Measurements from ENCODE around the gene OR5M3. TPM values are rescaled to one million over a fixed set of nuclear protein-coding genes. Genes with fewer than 3 reads are reported as not detected.

The OR5M3 gene
- total RNA-seq, 1 experiment from 2014 or later, result not detected

- Histone ChIP-seq H3K4me3 (ENCODE audit: low read length) (no peak within 1 kb of the TSS), H2AFZ (ENCODE audit: low read length) (no peak within 1 kb of the TSS), H4K20me1 (ENCODE audit: low read length) (no peaks in the 10 kb centered on the region), H3F3A (ENCODE audit: low read length, unreplicated experiment) (no peaks in the 10 kb centered on the region), H3K4me1 (ENCODE audit: insufficient read depth, low read length) (no peaks in the 10 kb centered on the region), H3K9me2 (replicated peaks; ENCODE audit: low read length) (no peaks in the 10 kb centered on the region), H3K36me3 (ENCODE audit: low read depth, low read length) (no peaks in the 10 kb centered on the region), H3K27me3 (ENCODE audit: low read length) (no peaks in the 10 kb centered on the region), H3K9ac (ENCODE audit: low read length) (no peak within 1 kb of the TSS), H3K9me3 (ENCODE audit: low read length) (peaks cover 8% of the 10 kb centered on the region; the same call in 1 of the 2 replicates), H3K4me2 (ENCODE audit: low read length) (no peak within 1 kb of the TSS), H3K27ac (ENCODE audit: low read length) (no peak within 1 kb of the TSS), H3K79me2 (ENCODE audit: low read length) (no peaks in the 10 kb centered on the region)
- DNase-seq, result no peak
- POLR2A ChIA-PET (ENCODE audit: unreplicated experiment), result no interaction called here
- intact Hi-C loops (cut with micrococcal nuclease), result no loop called here
- CTCF ChIA-PET, result no interaction called here
- BruUV-seq (replicated peaks), result no TSS peak
- no peak for ATAC-seq
- TF ChIP-seq, protein P1, sequence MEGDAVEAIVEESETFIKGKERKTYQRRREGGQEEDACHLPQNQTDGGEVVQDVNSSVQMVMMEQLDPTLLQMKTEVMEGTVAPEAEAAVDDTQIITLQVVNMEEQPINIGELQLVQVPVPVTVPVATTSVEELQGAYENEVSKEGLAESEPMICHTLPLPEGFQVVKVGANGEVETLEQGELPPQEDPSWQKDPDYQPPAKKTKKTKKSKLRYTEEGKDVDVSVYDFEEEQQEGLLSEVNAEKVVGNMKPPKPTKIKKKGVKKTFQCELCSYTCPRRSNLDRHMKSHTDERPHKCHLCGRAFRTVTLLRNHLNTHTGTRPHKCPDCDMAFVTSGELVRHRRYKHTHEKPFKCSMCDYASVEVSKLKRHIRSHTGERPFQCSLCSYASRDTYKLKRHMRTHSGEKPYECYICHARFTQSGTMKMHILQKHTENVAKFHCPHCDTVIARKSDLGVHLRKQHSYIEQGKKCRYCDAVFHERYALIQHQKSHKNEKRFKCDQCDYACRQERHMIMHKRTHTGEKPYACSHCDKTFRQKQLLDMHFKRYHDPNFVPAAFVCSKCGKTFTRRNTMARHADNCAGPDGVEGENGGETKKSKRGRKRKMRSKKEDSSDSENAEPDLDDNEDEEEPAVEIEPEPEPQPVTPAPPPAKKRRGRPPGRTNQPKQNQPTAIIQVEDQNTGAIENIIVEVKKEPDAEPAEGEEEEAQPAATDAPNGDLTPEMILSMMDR (conservative IDR thresholded peaks at IDR 0.05; ENCODE audit: low read depth, low read length), result no peak
- TF ChIP-seq EZH2phosphoT487 (IDR thresholded peaks at IDR 0.05; ENCODE audit: borderline replicate concordance, low read length) (no peak), EZH2 (IDR thresholded peaks at IDR 0.05; ENCODE audit: low read length, unreplicated experiment) (no peak)
Observed at GRCh38 chr11:56491270-56491669, 18.1 kb upstream of the OR5M3 start, which contains the start of gene OR5M8. Gene OR5M8 (minus strand): TSS chr11:56491370. CDS start chr11:56491370, 0 bp downstream.

DNA sequence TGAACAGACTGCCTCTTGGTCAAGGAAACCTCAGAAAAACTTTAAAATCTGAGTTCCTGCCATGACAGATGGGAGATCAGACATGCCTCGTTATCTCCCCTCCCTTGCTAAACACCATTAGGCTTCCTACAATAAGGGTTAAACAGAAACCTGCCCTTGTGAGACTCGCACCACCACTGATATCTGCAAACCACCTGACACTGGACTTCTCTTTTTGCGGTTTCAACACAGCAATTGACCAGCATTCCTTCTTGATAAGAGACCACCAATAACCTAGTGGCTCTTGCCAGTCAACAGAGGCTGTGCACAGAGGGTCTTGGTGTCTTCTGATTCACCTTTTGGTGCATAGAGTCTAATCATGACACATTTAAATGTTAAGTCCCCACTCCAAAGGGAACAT, 13.6 kb upstream of the OR5M3 start:
- POLR2A ChIA-PET (ENCODE audit: unreplicated experiment), result no interaction called here
- TF ChIP-seq EZH2 (IDR thresholded peaks at IDR 0.05; ENCODE audit: low read length, unreplicated experiment) (no peak), EZH2phosphoT487 (IDR thresholded peaks at IDR 0.05; ENCODE audit: borderline replicate concordance, low read length) (no peak)
- TF ChIP-seq, protein P1 (conservative IDR thresholded peaks at IDR 0.05; ENCODE audit: low read depth, low read length), result no peak
- no TSS peak for BruUV-seq (replicated peaks)

GRCh38 chr11:56474729-56475235, 1.6 kb upstream of the OR5M3 start:
- H3K4me3 ChIP-seq (ENCODE audit: low read length), result no peak overlapping the region
- H3F3A ChIP-seq (ENCODE audit: low read length, unreplicated experiment), result no peaks in the 10 kb centered on the region
- TF ChIP-seq EZH2phosphoT487 (IDR thresholded peaks at IDR 0.05; ENCODE audit: borderline replicate concordance, low read length), result no peak
- TF ChIP-seq EZH2 (IDR thresholded peaks at IDR 0.05; ENCODE audit: low read length, unreplicated experiment), result no peak
- TF ChIP-seq, protein P1 (conservative IDR thresholded peaks at IDR 0.05; ENCODE audit: low read depth, low read length), result no peak
- BruUV-seq (replicated peaks), result no TSS peak
- no peak overlapping the region for H3K27ac ChIP-seq (ENCODE audit: low read length)
- no peaks in the 10 kb centered on the region for H3K4me1 ChIP-seq (ENCODE audit: insufficient read depth, low read length)
- ATAC-seq (no peak), DNase-seq (no peak)
- intact Hi-C loops (cut with micrococcal nuclease), result no loop called here
- H3K36me3 ChIP-seq (ENCODE audit: low read depth, low read length), result no peaks in the 10 kb centered on the region
- H3K27me3 ChIP-seq (ENCODE audit: low read length), result no peaks in the 10 kb centered on the region
- CTCF ChIA-PET, result no interaction called here
- H3K4me2 ChIP-seq (ENCODE audit: low read length), result no peak overlapping the region
- H2AFZ ChIP-seq (ENCODE audit: low read length), result no peak overlapping the region
- H4K20me1 ChIP-seq (ENCODE audit: low read length), result no peaks in the 10 kb centered on the region
- H3K9ac ChIP-seq (ENCODE audit: low read length), result no peak overlapping the region
- POLR2A ChIA-PET (ENCODE audit: unreplicated experiment), result no interaction called here
- H3K9me3 ChIP-seq (ENCODE audit: low read length), result peaks cover 6% of the 10 kb centered on the region; the same call in 1 of the 2 replicates
- H3K79me2 ChIP-seq (ENCODE audit: low read length), result no peaks in the 10 kb centered on the region
- H3K9me2 ChIP-seq (replicated peaks; ENCODE audit: low read length), result no peaks in the 10 kb centered on the region

More for the DNA sequence above, 13.6 kb upstream of the OR5M3 start:
- H2AFZ ChIP-seq (ENCODE audit: low read length), result no peak overlapping the region
- H3K27ac ChIP-seq (ENCODE audit: low read length), result no peak overlapping the region
- CTCF ChIA-PET, result no interaction called here
- H3K9me2 ChIP-seq (replicated peaks; ENCODE audit: low read length), result no peaks in the 10 kb centered on the region
- intact Hi-C loops (cut with micrococcal nuclease), result no loop called here
- H3K9me3 ChIP-seq (ENCODE audit: low read length), result peaks cover 15% of the 10 kb centered on the region; the same call in 1 of the 2 replicates
- DNase-seq (no peak), ATAC-seq (no peak)
- H3K9ac ChIP-seq (ENCODE audit: low read length), result no peak overlapping the region
- H3F3A ChIP-seq (ENCODE audit: low read length, unreplicated experiment), result no peaks in the 10 kb centered on the region
- no peaks in the 10 kb centered on the region for H3K36me3 ChIP-seq (ENCODE audit: low read depth, low read length)
- no peaks in the 10 kb centered on the region for H3K27me3 ChIP-seq (ENCODE audit: low read length)
- H3K4me2 ChIP-seq (ENCODE audit: low read length), result no peak overlapping the region
- no peaks in the 10 kb centered on the region for H3K4me1 ChIP-seq (ENCODE audit: insufficient read depth, low read length)
- no peaks in the 10 kb centered on the region for H3K79me2 ChIP-seq (ENCODE audit: low read length)
- H3K4me3 ChIP-seq (ENCODE audit: low read length), result no peak overlapping the region
- no peaks in the 10 kb centered on the region for H4K20me1 ChIP-seq (ENCODE audit: low read length)

All from PC-3 (cell line).